Right cardiac atrium (tissue), 5 donors: ENCODE data around the gene MFSD6. TPM values are rescaled to one million over a fixed set of nuclear protein-coding genes. Genes with fewer than 3 reads are reported as not detected.
"Not testable (repeated sequence)": the region's sequence is repeated elsewhere in the genome, so short reads cannot be mapped to it uniquely, and the experiment has no call there.

Experiments
- ATAC-seq, 2 donors: fragments of 200-7000 bp; cut with Tn5 transposase; one replicate each; pipeline versions ENCODE4 v1.8.0 to v1.9.1; 2020; ENCODE audit warnings: moderate library complexity in 2 of 2, mild to moderate bottlenecking in 1 of 2
- DNase-seq, 3 donors: peaks; one replicate each; pipeline ENCODE4 v3.0.0-alpha.2; 2020
- H3K27ac ChIP-seq: one replicate; pipeline ENCODE4 v1.5.1; 2013; ENCODE audit warnings: mild to moderate bottlenecking, low read length, control low read depth, moderate library complexity
- H3K27me3 ChIP-seq: one replicate; pipeline ENCODE4 v1.6.1; 2013; ENCODE audit not compliant: control insufficient read depth, insufficient read depth
- H3K4me1 ChIP-seq: one replicate; pipeline ENCODE4 v1.6.1; 2013; ENCODE audit warnings: low read length; ENCODE audit not compliant: control insufficient read depth, insufficient read depth
- H3K4me3 ChIP-seq: one replicate; pipeline ENCODE4 v1.5.1; 2013; ENCODE audit warnings: low read length, control low read depth
- H3K9me3 ChIP-seq: one replicate; pipeline ENCODE4 v1.6.1; 2013; ENCODE audit warnings: low read length; ENCODE audit not compliant: control insufficient read depth
- WGBS: extraction: QIAGEN DNeasy Blood & Tissue Kit; methylation state at CpG from one replicate; pipeline ENCODE4 v1.1.7; 2013; 5-methylcytosine and 5-hydroxymethylcytosine counted together
- intact Hi-C, 4 donors: fragments of 100-400 bp; cut with DNase I; formaldehyde crosslinking; loops; one replicate each; pipeline versions ENCODE4 v1.11.0 to v1.14.0; 2022 to 2023
- polyA plus RNA-seq: library from polyadenylated mRNA; stranded (reverse); fragments of 200-250 nt; gene quantifications from one replicate; pipeline ENCODE4 v1.2.3, GENCODE V29; 2013
- total RNA-seq, 4 donors: library from RNA; stranded (reverse); fragmentation: NEBNext Ultra II Directional; extraction: Animal tissue kit (Norgen Biotek cat#: 25700); gene quantifications; one replicate each; pipeline ENCODE4 v1.2.1, GENCODE V29; 2021
- donor health status: healthy with polysubstance abuse.
- donor health status: DM: no; HTN: yes; CAD: no.
- donor health status: DM: no; HTN: no; CAD: no.
- donor health status: DM: no; HTN: yes; CAD: no; lungs with severe emphysema.
- donor health status: DM: yes; HTN: yes; CAD: no.

MFSD6 gene
- total and polyA plus RNA-seq, 5 donors: 14.7 to 32.7 (median 30.0) TPM

DNA sequence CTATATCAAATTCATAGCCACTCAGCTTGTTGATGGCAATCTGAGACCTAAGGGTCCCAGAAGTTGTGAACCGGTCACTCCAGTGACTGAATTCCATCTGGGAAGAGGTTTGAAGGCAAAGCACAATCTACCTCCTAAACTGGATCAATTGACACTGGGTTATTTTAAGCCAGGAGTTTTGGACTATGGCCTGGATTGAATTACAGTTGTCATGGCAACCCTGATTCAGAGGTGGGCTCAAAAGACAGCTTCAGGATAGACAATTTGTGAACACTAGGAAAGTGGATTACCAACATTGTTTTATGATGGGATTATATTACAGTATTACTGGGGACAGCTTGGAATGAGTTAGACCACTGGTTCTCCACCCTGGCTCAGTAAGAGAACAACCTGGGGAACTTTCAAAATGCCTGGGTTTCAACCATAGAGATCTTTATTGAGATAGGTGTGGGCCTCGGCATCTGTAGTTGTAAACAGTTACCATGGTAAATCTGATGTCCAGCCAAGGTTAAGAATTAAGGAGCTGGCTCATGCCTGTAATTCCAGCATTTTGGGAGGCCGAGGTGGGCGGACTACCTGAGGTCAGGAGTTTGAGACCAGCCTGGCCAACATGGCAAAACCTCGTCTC lies 58.8 kb downstream of the MFSD6 start:
- no peak overlapping the region for H3K4me3 ChIP-seq
- peaks cover 18% of the 10 kb centered on the region for H3K4me1 ChIP-seq
- intact Hi-C loops: loop anchor here in 1 of 4 donors (10.0 kb wide), 1 partner anchor 52 kb away; no protein-coding TSS in a partner anchor
- H3K27me3 ChIP-seq: no peaks in the 10 kb centered on the region
- H3K9me3 ChIP-seq: no peaks in the 10 kb centered on the region
- DNase-seq: peak in 1 of 3 donors; percentile 25
- peak overlapping the region; percentile 85 for H3K27ac ChIP-seq
- 52% methylated on average over 5 of the region's 5 CpGs for WGBS
- no peak for ATAC-seq

GRCh38 chr2:190467575-190468083 lies 59.5 kb downstream of the MFSD6 start:
- Histone ChIP-seq H3K4me3 (peak overlapping the region; percentile 25), H3K9me3 (no peaks in the 10 kb centered on the region), H3K4me1 (peaks cover 17% of the 10 kb centered on the region), H3K27ac (peak overlapping the region; percentile 94), H3K27me3 (no peaks in the 10 kb centered on the region)
- intact Hi-C loops: loop anchor here in 1 of 4 donors (10.0 kb wide), 1 partner anchor 53 kb away; no protein-coding TSS in a partner anchor
- DNase-seq (peak in 2 of 3 donors; percentile 59 to 63), ATAC-seq (no peak)
- 12% methylated on average over 5 of the region's 5 CpGs for WGBS

DNA sequence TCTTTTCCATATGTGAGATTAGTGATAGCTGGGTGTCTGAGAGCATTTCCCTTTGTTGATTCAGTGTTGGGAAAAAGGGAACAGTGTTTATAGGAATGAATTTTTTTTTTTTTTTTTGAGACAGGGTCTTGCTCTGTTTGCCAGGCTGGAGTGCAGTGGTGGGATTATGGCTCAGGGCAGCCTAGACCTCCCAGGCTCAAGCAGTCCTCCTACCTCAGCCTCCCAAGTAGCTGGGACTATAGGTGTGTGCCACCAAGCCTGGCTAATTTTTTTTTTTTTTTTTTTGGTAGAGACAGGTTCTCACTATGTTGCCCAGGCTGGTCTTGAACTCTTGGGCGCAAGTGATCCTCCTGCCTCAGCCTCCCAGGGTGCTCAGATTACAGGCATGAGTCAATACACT lies 60.2 kb downstream of the MFSD6 start:
- intact Hi-C loops: loop anchor here in 1 of 4 donors (10.0 kb wide), 1 partner anchor 54 kb away; no protein-coding TSS in a partner anchor

GRCh38 chr2:190468814-190469569 lies 60.8 kb downstream of the MFSD6 start:
- no peaks in the 10 kb centered on the region for H3K9me3 ChIP-seq
- WGBS: 17% methylated on average over 4 of the region's 4 CpGs
- H3K4me1 ChIP-seq: peaks cover 15% of the 10 kb centered on the region
- no peak overlapping the region for H3K4me3 ChIP-seq
- DNase-seq (peak; percentile 65 to 87 (median 71)), ATAC-seq (peak; percentile 87 to 90)
- no peaks in the 10 kb centered on the region for H3K27me3 ChIP-seq
- peak overlapping the region; percentile 83 for H3K27ac ChIP-seq
- intact Hi-C loops: loop anchor here in 1 of 4 donors (10.0 kb wide), 1 partner anchor 54 kb away; no protein-coding TSS in a partner anchor

More for the DNA sequence above, 60.2 kb downstream of the MFSD6 start:
- ATAC-seq, H3K4me3 ChIP-seq, H3K9me3 ChIP-seq, H3K27me3 ChIP-seq, DNase-seq: not testable (repeated sequence)
- 95% methylated on average over 1 of the region's 1 CpG for WGBS
- H3K4me1 ChIP-seq: peaks cover 15% of the 10 kb centered on the region
- peak overlapping the region; percentile 72 for H3K27ac ChIP-seq

DNA sequence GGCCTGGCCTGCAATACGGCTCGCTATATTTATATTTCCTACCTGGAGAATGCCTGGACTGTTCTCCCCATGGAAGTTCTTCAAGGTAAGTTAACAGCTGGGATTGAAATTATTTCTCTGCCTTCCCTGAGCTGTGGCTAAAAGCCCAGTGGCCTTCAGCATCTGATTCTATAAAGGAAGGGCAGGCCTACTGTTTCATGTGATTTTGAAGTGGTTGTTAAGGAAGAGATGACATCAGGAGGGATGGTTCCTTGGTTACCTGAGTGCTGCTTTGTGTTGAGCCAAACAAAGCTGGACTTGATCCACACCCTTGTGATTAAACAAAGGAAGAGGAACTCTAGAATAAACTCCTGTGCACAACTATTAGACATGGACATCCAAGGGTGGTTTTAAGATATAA lies 61.6 kb downstream of the MFSD6 start:
- H3K27me3 ChIP-seq: no peaks in the 10 kb centered on the region
- DNase-seq (peak in 2 of 3 donors; percentile 26 to 52), ATAC-seq (peak; percentile 94 to 98)
- intact Hi-C loops: loop anchor here in 1 of 4 donors (10.0 kb wide), 1 partner anchor 55 kb away; no protein-coding TSS in a partner anchor
- no peaks in the 10 kb centered on the region for H3K9me3 ChIP-seq
- WGBS: 49% methylated on average over 2 of the region's 2 CpGs
- peak overlapping the region; percentile 15 for H3K27ac ChIP-seq
- H3K4me3 ChIP-seq: no peak overlapping the region
- peaks cover 15% of the 10 kb centered on the region for H3K4me1 ChIP-seq

GRCh38 chr2:190470256-190470826 lies 62.2 kb downstream of the MFSD6 start:
- no peaks in the 10 kb centered on the region for H3K27me3 ChIP-seq
- peak; percentile 22 to 28 for ATAC-seq
- DNase-seq: no peak
- no peaks in the 10 kb centered on the region for H3K9me3 ChIP-seq
- 68% methylated on average over 5 of the region's 5 CpGs for WGBS
- no peak overlapping the region for H3K27ac ChIP-seq
- H3K4me3 ChIP-seq: no peak overlapping the region
- intact Hi-C loops: no loop called here
- H3K4me1 ChIP-seq: peaks cover 15% of the 10 kb centered on the region

- ATAC-seq: peak; percentile 61 to 81
- H3K4me3 ChIP-seq: peak overlapping the region; percentile 4
Observed at GRCh38 chr2:190477661-190478454, 69.7 kb downstream of the MFSD6 start.

DNA sequence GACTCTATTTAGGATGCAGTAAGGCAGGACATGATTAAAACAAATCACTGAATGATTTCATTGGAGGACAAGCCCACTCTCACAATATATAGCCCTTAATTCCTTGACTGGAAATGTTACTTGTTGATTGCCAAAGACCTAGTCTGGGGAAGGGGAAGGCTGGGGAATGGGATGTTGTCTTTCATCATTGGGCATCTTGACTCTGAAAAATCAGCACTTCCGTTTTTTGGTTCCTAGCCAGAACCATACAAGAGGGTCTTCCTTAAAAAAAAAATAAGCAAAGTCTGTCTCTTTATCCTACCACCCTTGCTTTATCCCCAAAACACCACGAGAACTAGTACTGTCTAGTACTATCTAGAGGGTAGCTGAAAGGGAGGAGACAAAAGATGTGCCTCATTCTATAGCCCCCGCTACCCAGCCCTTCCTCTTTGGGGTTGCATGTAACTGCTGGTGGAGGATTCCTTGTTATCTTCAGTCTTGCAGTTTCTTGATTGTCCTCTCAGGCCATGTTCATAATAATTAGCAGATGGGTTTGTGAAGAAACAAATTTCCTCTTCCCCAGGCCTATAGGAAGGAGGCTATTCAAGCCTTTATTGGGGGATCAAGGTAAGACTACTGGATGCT lies 70.5 kb downstream of the MFSD6 start:
- Histone ChIP-seq H3K27me3 (no peaks in the 10 kb centered on the region), H3K4me3 (no peak overlapping the region), H3K27ac (no peak overlapping the region), H3K4me1 (peaks cover 4% of the 10 kb centered on the region), H3K9me3 (no peaks in the 10 kb centered on the region)
- ATAC-seq (peak in 1 of 2 donors; percentile 33), DNase-seq (no peak)
- intact Hi-C loops: no loop called here
- WGBS: 76% methylated on average over 3 of the region's 3 CpGs

More at GRCh38 chr2:190477661-190478454, 69.7 kb downstream of the MFSD6 start:
- Histone ChIP-seq H3K27ac (peak overlapping the region; percentile 80), H3K4me1 (peaks cover 4% of the 10 kb centered on the region), H3K27me3 (no peaks in the 10 kb centered on the region), H3K9me3 (no peaks in the 10 kb centered on the region)
- DNase-seq: no peak
- intact Hi-C loops: no loop called here
- WGBS: 57% methylated on average over 4 of the region's 4 CpGs

DNA sequence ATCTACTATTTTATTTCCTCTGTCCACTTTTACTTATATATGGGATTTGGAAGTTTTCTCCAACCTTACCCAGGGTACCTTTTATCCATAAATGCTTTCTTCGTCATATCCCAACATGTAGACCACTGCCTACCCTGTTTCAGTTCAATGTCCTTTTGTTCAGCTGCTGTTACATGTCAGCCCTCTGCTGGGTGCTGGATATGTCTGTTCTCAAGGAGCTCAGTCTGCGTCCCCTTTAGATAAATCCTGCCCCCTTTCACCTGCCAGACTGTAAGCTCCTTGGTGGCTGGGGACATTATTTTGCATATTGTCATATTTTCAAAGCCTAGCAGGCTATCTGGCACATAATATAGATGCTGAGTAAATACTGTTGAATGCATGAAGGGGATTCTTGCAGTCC lies 73.2 kb downstream of the MFSD6 start:
- Histone ChIP-seq H3K4me1 (peaks cover 5% of the 10 kb centered on the region), H3K4me3 (no peak overlapping the region), H3K9me3 (no peaks in the 10 kb centered on the region), H3K27me3 (no peaks in the 10 kb centered on the region), H3K27ac (no peak overlapping the region)
- 80% methylated on average over 2 of the region's 2 CpGs for WGBS
- intact Hi-C loops: no loop called here
- DNase-seq (no peak), ATAC-seq (no peak)

GRCh38 chr2:190482451-190482850 lies 74.3 kb downstream of the MFSD6 start:
- ATAC-seq (peak in 1 of 2 donors; percentile 43), DNase-seq (no peak)
- intact Hi-C loops: no loop called here
- H3K4me1 ChIP-seq: peaks cover 5% of the 10 kb centered on the region
- no peaks in the 10 kb centered on the region for H3K27me3 ChIP-seq
- no peaks in the 10 kb centered on the region for H3K9me3 ChIP-seq
- no peak overlapping the region for H3K27ac ChIP-seq
- no peak overlapping the region for H3K4me3 ChIP-seq
